WERI-Rb-1 (cell line): ENCODE measurements around the gene CDK3.
A peak's percentile ranks its signal among the peaks of the same experiment; 100 is the strongest.

Source experiments
- DNase-seq: peaks from one replicate; pipeline ENCODE4 v3.0.0-alpha.2; 2020
- H3K27ac ChIP-seq: fragments of 250-450 bp; sonication (Bioruptor Pico); 2 replicates; pipeline ENCODE4 v1.5.1; 2020; ENCODE audit warnings: mild to moderate bottlenecking, moderate library complexity
- H3K27me3 ChIP-seq: fragments of 250-450 bp; sonication (Bioruptor Pico); 2 replicates; pipeline ENCODE4 v1.5.1; 2021; ENCODE audit warnings: mild to moderate bottlenecking, low read depth, moderate library complexity; ENCODE audit not compliant: insufficient read depth, severe bottlenecking
- H3K36me3 ChIP-seq: fragments of 250-450 bp; sonication (Bioruptor Pico); 2 replicates; pipeline ENCODE4 v1.5.1; 2020; ENCODE audit warnings: mild to moderate bottlenecking, moderate library complexity
- H3K4me3 ChIP-seq: 2 replicates; pipeline ENCODE4 v1.5.1; 2011; ENCODE audit warnings: low read depth, mild to moderate bottlenecking, control low read depth, low read length
- H3K9me3 ChIP-seq: fragments of 250-450 bp; sonication (Bioruptor Pico); 2 replicates; pipeline ENCODE4 v1.5.1; 2021; ENCODE audit warnings: mild to moderate bottlenecking, moderate library complexity; ENCODE audit not compliant: severe bottlenecking
- CTCF ChIP-seq: IDR thresholded peaks from 2 replicates; pipeline ENCODE4 v1.5.1; 2011; ENCODE audit warnings: low read depth, mild to moderate bottlenecking, control low read depth, inconsistent platforms, low read length

CDK3 gene

GRCh38 chr17:75979705-75980187, 20.9 kb upstream of the CDK3 start:
- Histone ChIP-seq H3K36me3 (peaks cover 24% of the 10 kb centered on the region), H3K9me3 (no peaks in the 10 kb centered on the region), H3K27me3 (no peaks in the 10 kb centered on the region), H3K4me3 (peak overlapping the region; percentile 96), H3K27ac (peak overlapping the region; percentile 98)
- no peak for DNase-seq
- TF ChIP-seq CTCF, result no peak

GRCh38 chr17:75980188-75981018, 20.3 kb upstream of the CDK3 start:
- Histone ChIP-seq H3K9me3 (no peaks in the 10 kb centered on the region), H3K4me3 (peak overlapping the region; percentile 96), H3K36me3 (peaks cover 24% of the 10 kb centered on the region), H3K27me3 (no peaks in the 10 kb centered on the region), H3K27ac (peak overlapping the region; percentile 98)
- TF ChIP-seq CTCF, result no peak
- DNase-seq, result no peak

- TF ChIP-seq CTCF, result no peak
- Histone ChIP-seq H3K9me3 (no peaks in the 10 kb centered on the region), H3K36me3 (peaks cover 17% of the 10 kb centered on the region), H3K27me3 (no peaks in the 10 kb centered on the region), H3K27ac (no peak overlapping the region), H3K4me3 (no peak overlapping the region)
- no peak for DNase-seq
Measured at GRCh38 chr17:75981019-75981615, 19.5 kb upstream of the CDK3 start.

GRCh38 chr17:75983501-75984181, 17.0 kb upstream of the CDK3 start:
- Histone ChIP-seq H3K4me3 (no peak overlapping the region), H3K9me3 (no peaks in the 10 kb centered on the region), H3K36me3 (peaks cover 13% of the 10 kb centered on the region), H3K27ac (no peak overlapping the region), H3K27me3 (no peaks in the 10 kb centered on the region)
- no peak for DNase-seq
- no peak for TF ChIP-seq CTCF

GRCh38 chr17:75985986-75986385, 14.7 kb upstream of the CDK3 start:
- no peaks in the 10 kb centered on the region for H3K9me3 ChIP-seq
- peaks cover 13% of the 10 kb centered on the region for H3K36me3 ChIP-seq
- no peaks in the 10 kb centered on the region for H3K27me3 ChIP-seq
- H3K4me3 ChIP-seq, result no peak overlapping the region
- no peak overlapping the region for H3K27ac ChIP-seq
- no peak for DNase-seq
- no peak for TF ChIP-seq CTCF
